Iris pigment epithelial cell (primary cell): Measurements from ENCODE around the gene CHIC2.
"Not testable (repeated sequence)": the region's sequence is repeated elsewhere in the genome, so short reads cannot be mapped to it uniquely, and the experiment has no call there.

ENCODE experiments used
- DNase-seq: peaks from one replicate; pipeline ENCODE4 v3.0.0-alpha.2; 2011; ENCODE audit warnings: low read depth

CHIC2 gene

GRCh38 chr4:54064317-54065111 is at the start of gene CHIC2:
TSS of gene CHIC2 (minus strand) at chr4:54064605. CDS start at chr4:54064300, 305 bp downstream.
- peak; percentile 97 for DNase-seq

DNA sequence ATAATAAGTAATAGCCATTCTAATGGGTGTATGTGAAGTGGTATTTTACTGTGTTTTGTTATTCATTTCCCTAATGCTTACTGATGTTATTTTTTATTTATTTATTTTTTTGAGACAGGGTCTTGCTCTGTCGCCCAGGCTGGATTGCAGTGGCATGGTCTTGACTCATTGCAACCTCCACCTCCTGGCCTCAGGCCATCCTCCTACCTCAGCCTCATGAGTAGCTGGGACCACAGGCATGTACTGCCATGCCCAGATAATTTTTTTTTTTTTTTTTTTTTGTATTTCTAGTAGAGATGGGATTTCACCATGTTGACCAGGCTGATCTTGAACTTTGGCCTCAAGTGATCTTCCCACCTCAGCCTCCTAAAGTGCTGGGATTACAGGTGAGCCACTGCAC is 48.8 kb upstream of the CHIC2 start:
- not testable (repeated sequence) for DNase-seq

- DNase-seq: no peak
These were observed 45.6 kb upstream of the CHIC2 start for GRCh38 chr4:54110019-54110416.

- no peak for DNase-seq
These were observed 45.0 kb upstream of the CHIC2 start for GRCh38 chr4:54109241-54110018.

DNA sequence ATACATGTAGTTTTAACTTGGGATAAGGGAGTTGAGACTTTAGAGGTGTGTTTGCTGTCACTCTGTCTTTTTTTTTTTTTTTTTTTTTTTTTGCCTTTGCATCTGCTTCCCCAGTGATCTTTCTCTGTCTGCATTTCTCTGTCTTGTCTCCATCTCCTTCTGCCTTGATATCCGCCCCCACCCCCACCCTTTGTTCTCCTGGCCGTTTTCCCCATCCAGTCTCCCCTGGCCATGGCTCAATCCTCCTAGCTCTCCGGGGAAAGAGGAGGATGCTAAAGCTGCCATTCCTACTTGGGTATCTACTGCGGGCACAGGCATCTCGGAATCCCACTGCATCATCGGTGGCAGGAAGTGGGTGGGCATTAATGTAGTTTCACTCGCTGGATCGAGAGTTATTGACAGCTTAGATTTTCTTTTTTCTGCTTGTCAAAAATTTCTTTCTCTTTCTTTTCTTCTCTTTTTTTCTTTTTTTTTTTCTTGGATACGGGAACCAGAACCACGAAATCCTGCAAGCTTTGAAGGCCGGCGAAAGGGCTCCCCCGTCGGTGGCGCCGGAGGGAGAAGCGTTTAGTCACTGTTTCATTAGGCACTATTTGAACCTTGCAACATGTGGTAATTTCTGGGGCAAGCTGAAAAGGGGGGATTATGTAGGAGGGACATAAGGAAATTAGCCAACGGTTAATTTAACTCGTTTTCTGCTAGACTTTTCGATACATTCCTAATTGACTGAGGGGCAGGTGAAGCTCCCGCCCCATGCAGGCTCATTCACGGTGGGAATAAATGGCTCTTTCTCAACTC is 43.7 kb upstream of the CHIC2 start:
- DNase-seq: no peak

DNA sequence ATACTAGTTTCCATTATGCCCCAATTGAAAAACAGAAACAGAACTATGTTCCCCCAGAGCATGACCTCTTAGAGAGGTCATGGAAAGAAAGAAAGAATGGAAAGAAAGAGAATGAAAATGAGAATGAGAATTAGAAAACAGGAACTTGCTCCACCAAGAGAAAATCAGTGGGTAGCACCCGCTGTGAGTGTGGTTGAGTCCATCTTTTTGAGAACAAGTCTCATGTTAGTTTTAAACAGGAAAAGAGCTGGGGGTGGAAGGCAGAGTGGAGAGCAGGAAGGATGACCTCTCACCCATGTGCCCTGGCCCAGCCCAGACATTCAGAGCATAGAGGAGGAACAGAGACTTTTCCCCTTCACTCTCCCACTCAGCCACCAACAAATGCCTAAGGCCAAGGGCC is 40.5 kb upstream of the CHIC2 start:
- DNase-seq: no peak

- DNase-seq: no peak
These were observed 38.8 kb upstream of the CHIC2 start for GRCh38 chr4:54103190-54103574.

DNA sequence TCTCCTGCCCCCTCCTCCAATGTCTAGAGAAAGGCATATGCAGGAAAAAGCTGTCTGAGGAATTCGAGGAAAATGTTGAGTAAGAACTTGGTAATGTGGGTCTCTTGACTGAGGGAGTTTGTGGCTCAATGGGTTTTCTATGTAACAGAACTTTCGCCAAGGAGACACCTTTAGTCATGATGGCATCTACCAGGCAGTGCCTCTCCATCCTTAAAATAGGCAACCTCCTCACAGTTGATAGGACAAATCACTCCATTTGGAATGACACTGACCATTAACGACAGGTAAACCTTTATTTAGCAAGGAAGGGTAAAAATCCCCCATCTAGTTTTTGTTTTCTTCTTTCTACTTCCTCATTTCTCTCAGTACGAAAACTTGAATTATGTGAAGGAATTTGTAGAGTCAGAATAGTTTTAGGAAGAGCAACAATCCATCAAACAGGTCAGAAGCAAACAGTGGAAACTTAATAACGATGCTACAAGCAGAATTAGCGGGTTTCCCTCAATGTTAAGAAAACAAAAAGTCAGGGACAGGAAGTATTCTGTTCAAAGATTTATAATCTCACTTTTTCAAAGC is 38.2 kb upstream of the CHIC2 start:
- no peak for DNase-seq

DNA sequence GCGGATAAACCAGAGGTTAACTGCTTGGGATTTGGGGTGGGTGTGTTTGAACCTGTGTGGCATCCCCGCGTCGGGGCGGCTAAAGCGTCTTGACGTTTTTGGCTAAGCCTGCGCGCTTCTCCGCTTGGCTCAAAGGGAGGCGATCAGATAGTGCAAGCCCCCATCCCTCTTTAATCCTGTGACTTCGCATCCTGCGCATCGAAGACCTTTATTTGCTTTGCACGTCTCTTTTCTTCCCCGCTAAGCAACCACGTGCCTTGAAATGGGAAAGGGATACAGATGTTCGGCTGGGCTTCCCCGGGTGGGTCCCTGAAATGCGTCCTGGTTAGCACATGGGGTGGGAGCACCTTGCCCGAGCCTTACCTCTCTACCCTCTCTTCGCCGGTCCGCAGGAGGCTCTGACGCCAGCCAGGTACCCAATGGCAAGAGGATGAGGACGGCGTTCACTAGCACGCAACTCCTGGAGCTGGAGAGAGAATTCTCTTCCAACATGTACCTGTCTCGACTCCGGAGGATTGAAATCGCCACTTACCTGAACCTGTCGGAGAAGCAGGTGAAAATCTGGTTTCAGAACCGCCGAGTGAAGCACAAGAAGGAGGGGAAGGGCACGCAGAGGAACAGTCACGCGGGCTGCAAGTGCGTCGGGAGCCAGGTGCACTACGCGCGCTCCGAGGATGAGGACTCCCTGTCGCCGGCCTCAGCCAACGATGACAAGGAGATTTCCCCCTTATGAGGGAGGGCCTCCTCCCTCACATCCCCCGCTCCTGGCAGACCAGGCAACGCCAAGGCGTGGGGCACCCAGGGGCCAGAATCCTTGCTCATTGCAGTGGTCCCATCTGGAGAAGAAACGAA is 37.0 kb upstream of the CHIC2 start:
- no peak for DNase-seq

GRCh38 chr4:54100595-54101189 is 36.3 kb upstream of the CHIC2 start:
- no peak for DNase-seq

DNA sequence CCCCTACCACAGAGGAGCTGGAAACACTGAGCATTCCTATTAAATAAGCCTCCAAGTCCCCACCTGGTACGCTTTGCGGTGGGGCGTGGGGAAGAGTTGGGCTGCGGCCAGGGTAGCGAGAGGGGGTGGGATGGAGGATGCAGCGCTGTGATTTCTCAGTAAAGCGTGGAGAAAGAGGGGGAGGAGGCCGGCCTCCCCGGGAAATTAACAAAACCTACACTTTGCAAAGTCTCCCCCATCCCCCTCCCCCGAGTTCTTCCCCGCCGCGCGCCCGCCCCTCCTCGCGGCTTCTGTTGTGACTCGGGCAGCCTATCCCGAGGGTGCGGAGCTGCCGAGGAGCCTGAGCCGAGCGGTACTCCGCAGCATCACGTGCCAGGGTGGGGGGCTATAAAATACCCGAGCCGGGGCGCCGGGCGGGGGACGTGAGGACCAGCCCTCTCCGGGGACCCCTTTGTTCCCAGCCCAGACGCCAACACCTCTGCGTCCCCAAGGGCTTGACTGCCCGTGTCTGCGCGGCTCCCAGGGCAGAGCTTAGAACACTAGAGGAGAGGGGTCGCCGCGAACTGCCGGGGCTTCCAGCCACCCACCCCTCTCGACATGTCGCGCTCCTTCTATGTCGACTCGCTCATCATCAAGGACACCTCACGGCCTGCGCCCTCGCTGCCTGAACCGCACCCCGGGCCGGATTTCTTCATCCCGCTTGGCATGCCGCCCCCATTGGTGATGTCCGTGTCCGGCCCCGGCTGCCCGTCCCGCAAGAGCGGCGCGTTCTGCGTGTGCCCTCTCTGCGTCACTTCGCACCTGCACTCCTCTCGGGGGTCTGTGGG is 35.6 kb upstream of the CHIC2 start, which contains the start of gene GSX2:
Gene GSX2, plus strand, starts transcription at position 416 of the 827 bp plus-strand sequence. Its CDS starts 182 bp downstream, at position 598.
- DNase-seq: no peak

DNA sequence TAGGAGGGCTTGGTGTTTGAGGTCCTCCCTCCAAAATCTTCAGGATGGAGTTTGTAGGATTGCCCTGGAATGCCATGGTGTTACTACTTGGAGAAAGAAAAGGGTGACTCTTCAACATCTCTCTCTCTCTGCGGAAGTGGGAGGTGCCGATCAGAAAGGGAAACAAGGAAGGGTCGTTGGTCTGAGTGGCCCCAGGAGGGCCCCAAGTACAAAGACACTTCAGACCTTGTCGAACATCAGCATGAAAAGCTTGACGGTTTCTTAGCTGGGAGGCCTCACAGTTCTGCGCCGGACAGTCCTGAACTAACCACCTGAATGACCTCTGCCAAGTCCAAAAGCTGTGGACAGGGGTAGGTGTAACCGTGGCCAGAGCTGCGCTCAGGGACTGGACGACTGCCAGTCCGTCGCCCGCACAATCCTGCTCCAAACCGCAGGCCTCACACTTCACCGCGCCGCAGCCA is 34.9 kb upstream of the CHIC2 start:
- no peak for DNase-seq

DNA sequence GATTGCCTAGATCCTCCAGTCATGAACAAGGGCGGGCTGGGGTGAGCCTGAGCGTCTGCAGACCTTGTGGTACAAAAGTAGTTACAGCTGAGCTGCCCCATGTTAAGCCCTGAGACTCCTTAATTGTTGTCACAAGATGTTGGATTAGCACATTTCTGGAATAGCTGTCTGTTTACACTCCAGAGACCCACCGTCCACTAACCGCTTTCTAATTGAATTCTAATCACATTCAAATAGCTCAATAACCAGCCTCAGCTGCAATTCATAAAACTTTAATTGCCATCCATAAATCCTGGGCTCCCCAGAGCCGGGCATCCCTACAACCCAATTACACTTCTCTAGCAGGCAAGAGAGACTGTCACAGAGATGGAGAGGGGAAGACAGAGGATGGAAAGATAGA is 34.0 kb upstream of the CHIC2 start:
- no peak for DNase-seq

- DNase-seq: no peak
These were observed 32.7 kb upstream of the CHIC2 start for GRCh38 chr4:54097152-54097551.

- DNase-seq: no peak
These were observed 32.0 kb upstream of the CHIC2 start for GRCh38 chr4:54096295-54096962.

DNA sequence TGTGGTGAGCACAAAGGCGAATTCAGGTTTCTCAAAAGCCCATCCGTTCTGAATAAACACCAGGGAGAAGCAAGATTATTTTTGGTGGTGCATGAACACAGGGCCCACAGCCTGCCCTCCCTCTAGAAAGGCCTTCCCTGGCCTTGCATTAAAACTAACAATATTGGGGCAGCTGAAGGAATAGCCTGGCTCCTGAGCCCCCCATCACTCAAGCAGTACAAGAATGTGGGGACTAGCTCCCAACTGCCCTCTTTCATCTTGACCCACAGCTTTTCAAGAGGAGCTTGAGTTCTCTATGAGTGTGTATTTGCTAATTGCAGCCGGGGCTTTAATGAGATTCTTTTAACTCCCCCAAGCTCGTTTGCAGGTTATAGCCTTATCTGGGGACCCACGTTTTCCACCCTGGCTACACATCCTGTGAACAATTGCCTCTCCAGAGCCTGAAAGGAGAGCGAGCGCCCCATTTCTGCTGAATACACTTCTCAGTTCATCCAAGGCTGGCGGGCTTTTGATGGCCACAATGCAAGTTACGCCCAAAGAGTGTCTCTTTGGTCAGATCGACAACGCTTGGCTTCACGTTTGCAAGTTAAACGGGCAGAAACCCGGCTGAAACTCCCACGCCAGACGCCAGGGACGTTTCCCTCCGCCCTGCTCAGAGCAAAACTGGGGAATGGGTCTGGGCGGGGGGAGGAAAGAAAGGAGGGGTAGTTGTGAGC is 30.9 kb upstream of the CHIC2 start:
- DNase-seq: no peak

- DNase-seq: no peak
These were observed 30.0 kb upstream of the CHIC2 start for GRCh38 chr4:54094451-54094850.
